Activated T-cell treated with anti-CD3 and anti-CD28 coated beads for 4 hours (primary cell): ENCODE results near the gene CALCOCO2.
"Not testable (repeated sequence)": the region's sequence is repeated elsewhere in the genome, so short reads cannot be mapped to it uniquely, and the experiment has no call there.

ENCODE experiments used
- DNase-seq: peaks from one replicate; pipeline ENCODE4 v3.0.0-alpha.2; 2020

The CALCOCO2 gene

DNA sequence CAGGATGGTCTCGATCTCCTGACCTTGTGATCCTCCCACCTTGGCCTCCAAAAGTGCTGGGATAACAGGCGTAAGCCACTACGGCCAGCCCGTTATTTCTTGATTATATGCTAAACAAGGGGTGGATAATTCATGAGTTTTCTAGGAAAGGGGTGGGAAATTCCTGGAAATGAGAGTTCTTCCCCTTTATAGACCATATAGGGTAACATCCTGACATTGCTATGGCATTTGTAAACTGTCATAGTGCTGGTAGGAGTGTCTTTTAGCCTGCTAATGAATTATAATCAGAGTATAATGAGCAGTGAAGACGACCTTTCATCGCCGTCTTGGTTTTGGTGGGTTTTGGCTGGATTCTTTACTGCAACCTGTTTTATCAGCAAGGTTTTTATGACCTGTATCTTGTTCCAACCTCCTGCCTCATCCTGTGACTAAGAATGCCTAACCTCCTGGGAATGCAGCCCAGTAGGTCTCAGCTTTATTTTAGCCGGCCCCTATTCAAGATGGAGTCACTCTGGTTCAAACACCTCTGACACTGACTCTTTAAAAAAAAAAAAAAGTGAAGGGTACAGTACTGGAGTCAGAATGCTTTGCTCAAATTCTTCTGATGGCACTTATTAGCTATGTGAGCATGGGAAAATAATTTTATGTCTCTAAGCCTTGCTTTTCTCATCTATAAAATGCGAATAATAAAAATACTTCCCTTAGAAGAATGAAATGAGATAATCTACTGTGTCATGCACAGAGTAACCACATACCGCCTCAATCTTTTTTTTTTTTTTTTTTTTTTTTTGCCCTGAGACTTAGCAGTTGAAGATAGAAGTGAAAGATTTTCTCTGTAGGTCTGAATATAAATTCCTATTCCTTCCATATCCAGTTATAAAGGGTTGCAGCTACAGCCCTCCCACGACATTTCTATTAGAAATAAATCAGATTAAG, 5.1 kb upstream of the CALCOCO2 start:
- DNase-seq, result no peak

DNA sequence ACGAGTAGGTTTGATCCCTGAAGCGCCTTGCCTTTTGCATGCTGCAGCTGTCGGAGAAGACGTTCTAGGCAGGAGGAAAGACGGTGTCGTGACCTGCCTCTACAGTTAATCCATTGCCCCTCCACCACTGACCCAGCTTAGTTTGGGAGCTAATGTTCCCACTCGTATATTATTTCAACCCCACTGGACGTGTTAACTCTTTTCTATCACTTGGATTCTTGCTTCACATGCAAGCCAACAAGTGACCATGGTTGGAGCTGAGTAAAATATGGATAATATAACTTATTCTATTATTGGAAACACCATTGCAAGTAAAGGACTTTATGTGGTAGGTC, 681 bp downstream of the CALCOCO2 start:
- no peak for DNase-seq

DNA sequence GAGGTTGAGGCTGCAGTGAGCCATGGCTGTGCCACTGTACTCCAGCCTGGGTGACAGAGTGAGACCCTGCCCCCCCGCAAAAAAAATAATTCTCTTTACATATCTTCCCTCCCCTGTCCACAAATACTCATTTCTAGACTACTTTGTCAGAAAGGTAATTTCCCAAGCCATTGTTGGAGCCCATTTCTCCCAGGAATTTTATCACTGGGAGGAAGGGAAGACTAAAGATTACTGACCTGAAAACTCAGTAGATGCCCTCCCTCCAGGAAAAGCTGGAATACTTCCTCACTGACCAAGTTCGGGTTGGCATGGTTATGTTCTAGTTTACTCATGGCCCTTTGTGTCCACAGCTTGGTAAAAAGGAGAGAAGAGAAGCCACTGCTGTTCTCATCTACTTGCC, 4.1 kb downstream of the CALCOCO2 start:
- DNase-seq, result no peak

DNA sequence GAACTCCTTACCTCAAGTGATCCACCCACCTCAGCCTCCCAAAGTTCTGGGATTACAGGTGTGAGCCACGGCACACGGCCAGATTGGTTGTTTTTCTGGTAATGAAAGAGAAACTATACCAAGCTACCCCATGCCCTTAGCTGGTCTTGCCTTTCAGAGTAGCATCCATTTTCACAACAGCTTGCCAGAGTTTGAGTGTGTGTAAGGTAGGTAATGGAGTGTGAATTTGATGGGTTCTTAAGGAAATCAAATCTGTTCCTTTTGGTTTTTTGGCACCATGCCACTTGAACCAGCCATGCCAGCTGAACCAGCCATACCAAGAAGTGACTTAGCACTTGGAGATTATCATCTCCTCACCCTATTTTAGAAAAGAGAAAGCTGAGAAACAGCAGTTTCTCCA, 5.1 kb downstream of the CALCOCO2 start:
- no peak for DNase-seq

DNA sequence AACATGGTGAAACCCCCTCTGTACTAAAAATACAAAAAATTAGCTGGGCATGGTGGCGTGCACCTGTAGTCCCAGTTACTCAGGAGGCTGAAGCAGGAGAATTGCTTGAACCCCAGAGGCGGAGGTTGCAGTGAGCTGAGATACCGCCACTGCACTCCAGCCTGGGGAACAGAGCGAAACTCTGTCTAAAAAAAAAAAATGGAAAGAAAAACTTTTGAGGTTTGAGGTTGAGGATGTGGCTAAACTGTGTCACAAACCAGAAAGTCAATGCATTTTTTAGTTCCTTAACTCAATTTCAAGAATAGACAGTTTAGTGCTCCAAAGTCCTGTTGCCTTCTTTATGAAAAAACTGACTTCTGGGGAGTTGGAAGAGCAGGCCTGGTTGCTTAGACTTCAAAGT, 6.6 kb downstream of the CALCOCO2 start:
- not testable (repeated sequence) for DNase-seq

DNA sequence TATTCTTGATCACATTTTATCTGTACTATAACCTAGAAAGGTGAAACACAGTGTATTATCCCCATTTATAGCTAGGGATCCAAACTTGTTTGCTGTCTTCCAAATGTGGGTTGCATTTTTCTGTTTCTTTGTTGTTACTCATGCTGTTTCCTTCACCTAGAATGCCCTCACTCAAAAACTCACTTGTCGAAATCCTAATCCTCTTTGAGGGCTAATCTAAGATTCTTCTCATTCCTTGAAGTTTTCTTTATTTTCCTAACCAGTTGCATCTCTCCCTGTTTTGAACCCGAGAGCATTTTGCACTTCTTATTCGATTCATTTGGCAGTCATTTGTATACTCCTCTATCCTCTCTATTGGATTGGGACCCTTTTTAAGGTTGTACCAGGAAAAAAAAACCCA, 9.6 kb downstream of the CALCOCO2 start:
- no peak for DNase-seq

DNA sequence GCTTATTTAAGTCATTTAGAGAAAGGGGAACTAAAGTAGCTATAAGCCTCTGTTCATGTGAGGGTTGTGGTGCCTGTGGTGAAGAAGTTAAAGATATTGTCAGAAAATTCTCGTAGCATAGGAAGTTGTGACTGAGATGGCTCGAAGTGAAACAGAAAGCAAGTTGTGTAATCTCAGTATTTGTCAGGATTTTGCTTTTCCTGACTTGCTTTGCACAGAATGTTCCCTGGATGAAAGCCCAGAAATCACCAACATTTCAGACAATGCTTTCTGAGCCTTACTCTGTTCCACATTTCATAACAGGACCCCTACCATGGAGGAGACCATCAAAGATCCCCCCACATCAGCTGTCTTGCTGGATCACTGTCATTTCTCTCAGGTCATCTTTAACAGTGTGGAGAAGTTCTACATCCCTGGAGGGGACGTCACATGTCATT, 10.6 kb downstream of the CALCOCO2 start:
- no peak for DNase-seq

DNA sequence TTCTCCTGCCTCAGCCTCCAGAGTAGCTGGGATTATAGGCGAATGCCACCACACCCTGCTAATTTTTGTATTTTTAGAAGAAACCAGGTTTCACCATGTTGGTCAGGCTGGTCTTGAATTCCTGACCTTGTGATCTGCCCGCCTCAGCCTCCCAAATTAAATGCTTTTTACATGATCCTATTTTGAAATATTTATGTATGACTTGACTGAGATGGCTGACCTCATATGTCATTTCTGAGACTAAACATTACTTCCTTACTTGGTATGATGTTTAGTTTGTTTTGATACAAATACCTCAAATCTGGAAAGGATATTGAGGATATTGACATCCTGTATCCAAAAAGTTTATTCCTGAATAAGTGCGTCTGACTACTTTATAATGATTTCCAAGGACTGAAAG, 11.9 kb downstream of the CALCOCO2 start:
- DNase-seq, result no peak

DNA sequence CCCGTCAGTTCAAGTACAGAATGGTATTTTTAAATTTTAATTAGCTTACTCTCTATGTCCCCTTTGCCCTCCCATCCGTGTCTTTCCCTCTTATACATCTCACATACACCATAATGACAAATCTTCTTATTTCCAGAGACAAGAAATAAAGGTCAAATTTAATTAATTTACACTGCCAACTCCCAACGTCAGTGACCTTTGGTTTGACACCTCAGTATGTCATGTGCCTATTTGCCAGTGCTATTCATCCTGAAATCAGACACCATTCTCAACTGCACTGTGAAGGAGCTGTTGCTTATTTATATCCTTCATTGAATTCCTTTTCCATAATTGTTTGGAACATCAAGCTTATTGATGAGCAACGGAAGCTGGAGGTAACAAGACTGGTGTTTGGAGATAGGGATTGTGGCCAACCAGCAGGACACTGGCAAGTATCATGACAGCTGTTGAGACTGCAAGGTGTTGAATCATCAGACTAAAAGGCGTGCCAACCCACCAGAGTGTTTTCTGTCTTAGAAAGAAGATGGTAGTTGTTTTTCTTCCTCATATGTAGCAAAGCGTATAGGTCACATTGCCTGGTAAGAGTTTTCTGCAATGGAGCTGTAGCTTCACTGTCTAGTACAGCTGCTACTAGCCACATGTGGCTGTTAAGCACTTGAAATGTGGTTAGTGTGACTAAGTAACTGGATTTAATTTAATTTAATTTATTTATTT, 12.5 kb downstream of the CALCOCO2 start:
- no peak for DNase-seq

DNA sequence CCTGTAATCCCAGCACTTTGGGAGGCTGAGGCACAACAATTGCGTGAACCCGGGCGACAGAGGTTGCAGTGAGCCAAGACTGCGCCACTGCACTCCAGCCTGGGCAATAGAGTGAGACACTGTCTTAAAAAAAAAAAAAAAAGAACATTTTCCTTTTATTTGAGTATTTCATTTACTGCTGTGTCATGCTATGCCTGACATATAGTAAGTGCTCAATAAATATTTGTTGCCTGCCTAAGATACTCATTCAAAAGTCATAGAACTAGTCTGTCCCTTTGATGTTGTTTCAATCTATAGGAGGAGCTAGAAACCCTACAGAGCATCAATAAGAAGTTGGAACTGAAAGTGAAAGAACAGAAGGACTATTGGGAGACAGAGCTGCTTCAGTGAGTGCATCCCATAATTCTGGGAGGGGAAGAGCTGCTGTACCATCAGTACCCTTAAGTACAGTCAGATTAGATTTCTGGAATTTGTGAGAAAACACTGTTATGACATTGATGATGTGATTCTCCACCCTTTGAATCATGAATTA, 20.0 kb downstream of the CALCOCO2 start:
- DNase-seq, result no peak

DNA sequence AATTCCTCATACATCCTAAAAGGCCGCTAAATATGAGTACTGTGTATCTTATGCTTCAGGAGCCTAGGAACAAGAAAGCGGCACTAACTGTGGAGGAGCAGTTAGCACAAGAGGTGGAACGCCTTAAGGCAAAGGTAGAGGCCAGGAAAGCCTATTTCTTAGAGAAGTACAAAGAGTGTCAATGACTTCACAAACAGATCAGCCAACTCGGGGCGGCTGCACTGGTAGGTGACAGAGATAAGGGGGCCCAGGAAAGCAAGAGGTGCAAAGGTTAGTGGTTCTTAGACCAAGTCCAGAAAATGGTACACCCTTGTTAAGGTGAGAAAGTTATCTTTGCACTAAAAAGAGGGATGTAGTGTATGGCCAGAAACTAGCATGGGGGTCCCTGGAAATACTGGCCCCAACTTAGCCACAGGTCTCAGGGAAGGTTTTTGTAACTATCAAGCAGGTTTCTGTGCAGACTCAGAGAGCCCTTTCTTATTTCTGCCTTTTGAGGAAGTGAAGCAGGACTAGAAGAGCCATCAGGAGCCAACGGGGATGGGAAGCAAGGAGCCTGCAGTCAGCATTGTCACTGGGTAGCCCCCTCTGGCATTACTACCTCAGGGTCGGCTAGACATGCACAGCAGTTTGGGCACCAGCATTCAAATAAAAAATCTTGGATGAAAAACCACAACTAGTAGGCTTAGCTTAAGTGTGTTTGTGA, 24.1 kb downstream of the CALCOCO2 start:
- no peak for DNase-seq

DNA sequence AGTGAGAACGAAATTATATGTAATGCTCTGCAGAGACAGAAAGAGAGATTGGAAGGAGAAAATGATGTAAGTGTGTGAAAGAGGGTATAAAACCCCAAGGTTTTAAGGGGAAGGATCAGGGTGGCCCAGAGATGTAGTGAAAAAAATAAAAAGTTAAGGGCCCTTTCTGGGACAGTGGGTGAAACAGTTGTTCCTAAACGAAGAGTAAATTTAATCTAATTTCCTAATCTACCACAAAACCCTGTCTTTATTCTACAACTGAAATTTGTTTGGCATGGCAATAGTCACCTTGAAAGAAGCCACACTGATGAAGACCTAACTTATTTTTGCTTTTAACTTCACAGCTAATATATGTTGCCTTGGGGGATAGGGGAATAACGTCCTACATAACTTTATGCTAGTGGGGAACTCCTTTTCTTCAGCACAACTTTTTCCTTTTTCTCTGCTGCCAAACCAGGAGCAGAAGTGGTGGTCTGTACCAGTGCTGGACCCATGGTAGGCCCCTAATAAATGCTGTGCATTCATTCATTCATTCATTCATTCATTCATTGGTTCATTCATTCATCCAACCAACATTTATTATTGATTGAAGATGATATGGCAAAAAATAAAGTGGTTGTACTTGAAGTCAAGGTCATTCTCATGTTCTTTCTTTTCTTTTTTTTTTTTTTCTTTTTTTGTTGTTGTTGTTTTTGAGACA, 25.4 kb downstream of the CALCOCO2 start:
- DNase-seq, result no peak

DNA sequence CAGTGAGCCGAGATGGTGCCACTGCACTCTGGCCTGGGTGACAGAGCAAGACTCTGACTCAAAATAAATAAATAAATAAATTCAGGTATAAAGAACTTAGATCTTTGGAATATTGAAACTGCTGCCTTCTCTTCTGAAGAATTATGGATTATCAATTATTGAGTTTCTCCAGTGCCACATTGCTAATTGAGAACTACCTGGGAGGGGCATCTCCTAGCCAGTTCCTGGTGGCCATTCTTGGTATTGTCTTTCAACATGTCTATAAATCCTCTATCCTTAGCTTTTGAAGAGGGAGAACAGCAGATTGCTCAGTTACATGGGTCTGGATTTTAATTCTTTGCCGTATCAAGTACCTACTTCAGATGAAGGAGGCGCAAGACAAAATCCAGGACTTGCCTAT, 29.2 kb downstream of the CALCOCO2 start:
- no peak for DNase-seq

DNA sequence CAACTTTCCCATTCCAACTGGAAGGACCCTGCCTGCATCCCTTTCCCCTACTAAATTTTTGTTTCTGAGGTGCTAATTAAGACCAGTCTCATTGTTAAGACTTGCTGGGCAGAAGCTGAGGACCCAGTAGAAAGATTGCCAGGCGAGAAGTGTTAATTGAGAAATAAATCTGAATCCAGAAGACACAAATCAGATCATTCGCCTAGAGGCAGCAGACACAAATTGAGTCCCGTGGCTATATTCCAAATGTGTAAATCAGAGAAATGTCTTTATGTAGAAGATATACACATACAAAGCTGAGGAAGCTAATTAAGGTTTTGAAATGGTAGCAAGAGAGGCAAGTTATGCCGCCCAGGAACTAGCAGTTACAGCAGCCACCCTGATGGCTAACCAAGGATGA, 29.6 kb downstream of the CALCOCO2 start:
- no peak for DNase-seq

DNA sequence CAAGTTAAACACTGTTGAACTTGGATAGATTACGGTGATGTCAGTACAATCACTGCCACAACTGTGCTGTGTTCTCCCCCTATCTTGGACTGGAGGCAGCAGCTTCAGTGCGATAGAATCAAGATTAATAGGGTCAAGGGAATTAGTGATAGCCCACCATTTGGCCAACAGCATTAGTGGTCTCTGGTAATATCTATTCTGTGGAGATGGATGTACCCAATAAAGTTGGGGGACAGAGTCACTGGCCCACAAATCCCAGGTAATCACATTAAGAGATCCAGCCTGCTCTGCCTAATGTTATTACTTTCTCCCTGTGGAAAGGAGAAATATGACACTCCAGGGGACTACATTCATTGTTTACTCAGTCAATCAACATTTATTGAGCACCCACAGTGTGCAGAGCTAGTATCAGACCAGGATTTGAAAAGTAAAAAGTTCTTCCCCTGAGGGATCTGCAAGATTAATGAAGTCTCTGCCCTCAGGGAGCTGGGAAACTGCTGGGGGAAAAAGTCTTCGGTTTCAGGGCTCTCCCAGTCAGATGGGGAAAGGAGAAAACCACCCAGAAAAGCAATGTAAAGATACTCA, 38.2 kb downstream of the CALCOCO2 start:
- DNase-seq, result no peak

DNA sequence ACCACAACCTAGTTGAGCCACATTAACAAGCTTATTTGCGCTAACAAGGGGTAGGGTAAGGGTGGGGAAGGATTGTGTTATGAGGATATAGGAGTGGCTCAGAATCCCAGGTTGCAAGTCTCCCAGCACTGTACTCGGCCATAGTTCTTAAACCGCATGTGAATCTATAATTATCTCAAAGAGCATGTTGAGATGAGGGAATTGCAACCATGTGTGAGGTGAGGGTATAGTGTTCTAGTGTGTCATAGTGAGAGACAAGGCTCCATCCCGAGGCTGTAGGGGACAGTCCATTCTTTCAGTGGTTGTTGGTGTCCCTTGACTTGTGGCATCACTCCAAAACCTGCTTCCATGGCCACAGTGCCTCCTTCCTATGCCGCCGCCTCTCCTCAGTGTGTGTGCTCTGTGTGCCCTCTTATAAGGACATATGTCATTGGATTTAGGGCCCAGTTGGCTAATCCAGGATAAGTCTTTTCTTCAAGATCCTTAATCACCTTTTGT, 39.0 kb downstream of the CALCOCO2 start:
- DNase-seq, result no peak

DNA sequence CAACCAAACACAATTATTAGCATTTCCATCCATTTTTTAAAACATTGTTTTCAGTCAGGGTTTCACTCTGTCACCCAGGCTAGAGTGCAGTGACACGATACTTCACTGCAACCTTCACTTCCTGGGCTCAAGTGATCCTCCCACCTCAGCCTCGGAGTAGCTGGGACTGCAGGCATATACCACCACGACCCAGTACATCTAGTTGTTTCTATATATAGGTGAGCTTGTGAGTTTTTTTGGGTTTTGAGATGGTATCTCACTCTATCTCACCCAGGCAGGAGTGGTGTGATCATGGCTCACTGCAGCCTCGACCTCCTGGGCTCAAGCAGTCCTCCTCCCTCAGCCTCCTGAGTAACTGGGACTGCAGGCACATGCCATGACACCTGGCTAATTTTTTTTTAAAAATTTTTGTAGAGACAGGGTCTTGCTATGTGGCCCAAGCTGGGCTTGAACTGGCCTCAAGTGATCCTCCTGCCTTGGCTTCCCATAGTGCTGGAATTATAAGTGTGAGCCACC, 40.3 kb downstream of the CALCOCO2 start:
- no peak for DNase-seq

DNA sequence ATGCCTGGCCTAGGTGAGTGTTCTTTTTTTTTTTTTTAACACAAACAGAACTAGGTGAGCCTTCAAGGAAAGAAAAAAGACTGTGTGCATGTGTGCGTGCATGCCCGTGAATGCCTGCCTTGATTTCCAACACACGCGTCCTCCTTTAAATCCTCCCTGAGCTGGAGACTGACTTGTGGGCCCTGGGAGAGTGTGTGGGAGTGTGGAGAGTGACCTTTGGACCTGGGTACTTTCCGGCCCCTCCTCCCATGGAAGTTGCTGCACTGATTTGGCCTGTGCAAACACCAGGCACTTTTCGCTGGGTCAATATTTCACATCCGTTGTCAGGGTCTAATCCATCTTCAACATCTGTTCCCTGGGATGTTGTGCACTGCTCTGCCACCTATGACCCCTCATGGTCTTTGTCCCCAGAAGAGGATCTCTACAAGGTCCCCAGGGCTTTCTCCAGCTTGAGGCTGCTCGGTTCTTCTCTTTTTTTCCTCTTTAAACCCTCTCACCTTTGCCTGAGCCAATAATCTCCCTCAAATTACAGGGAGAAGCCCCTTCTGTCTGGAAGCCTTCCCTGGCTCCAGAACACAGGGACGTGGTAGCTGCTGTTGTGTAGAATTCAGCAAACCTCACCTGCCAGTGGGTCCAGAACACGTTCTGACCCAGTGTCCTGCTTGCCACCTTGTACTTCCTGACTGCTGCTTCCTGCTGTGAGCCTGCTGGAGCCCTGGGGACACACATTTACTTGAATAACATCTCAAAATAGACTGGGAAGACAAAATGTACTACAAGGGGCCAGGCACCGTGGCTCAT, 40.9 kb downstream of the CALCOCO2 start:
- no peak for DNase-seq

DNA sequence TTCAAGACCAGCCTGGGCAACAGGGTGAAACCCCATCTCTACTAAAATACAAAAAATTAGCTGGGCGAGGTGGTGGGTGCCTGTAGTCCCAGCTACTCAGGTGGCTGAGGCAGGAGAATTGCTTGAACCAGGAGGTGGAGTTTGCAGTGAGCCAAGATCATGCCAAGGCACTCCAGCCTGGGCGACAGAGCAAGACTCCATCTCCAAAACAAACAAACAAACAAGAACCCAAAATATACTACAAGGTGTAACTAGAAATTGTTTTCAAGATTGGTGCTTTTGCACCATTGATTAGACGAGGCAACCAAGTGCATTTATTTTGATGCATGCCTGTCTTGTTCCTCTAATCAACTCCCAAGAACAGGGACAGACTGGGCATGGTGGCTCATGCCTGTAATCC, 41.6 kb downstream of the CALCOCO2 start:
- DNase-seq, result not testable (repeated sequence)

DNA sequence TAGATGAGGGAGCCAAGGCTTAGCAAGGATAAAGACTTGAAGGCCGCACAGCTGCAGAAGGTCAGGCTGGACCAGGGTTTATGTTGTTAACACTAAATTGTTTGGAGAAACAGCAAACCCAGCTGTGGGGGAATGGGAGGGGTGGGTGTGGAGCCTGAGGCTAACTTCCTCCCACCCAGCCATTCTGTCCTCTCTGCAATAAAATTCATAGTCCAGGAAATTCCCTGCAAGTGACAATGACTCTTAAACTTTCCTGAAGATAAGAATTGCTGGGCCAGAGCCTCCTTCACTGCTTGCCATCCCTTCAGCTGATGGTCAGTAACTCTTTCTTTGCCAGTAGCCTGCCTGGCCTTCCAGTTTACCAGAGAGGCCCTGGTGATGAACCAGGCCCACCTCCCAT, 42.4 kb downstream of the CALCOCO2 start:
- no peak for DNase-seq
